ENCODE measurements around the gene RMND5A. TPM values are rescaled to one million over a fixed set of nuclear protein-coding genes. Genes with fewer than 3 reads are reported as not detected.
"Not testable (repeated sequence)": the region's sequence is repeated elsewhere in the genome, so short reads cannot be mapped to it uniquely, and the experiment has no call there.

Gene RMND5A, protein sequence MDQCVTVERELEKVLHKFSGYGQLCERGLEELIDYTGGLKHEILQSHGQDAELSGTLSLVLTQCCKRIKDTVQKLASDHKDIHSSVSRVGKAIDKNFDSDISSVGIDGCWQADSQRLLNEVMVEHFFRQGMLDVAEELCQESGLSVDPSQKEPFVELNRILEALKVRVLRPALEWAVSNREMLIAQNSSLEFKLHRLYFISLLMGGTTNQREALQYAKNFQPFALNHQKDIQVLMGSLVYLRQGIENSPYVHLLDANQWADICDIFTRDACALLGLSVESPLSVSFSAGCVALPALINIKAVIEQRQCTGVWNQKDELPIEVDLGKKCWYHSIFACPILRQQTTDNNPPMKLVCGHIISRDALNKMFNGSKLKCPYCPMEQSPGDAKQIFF
- total RNA-seq = 10 to 100 TPM; 45.4 to 49.3 TPM
- 26.3 TPM for polyA plus RNA-seq (2013, experiment 1 of 2)
- 25.9 TPM for polyA plus RNA-seq (2013, experiment 2 of 2)
- long read RNA-seq, experiment 1, full-length matches to known transcripts = 7 of 27 reads
- long read RNA-seq, experiment 1, partial matches to known transcripts = 2 of 27 reads
- long read RNA-seq, experiment 1, other reads (novel, unspliced or antisense) = 18 of 27 reads
- long read RNA-seq, experiment 2, full-length matches to known transcripts = 57 of 77 reads
- long read RNA-seq, experiment 2, partial matches to known transcripts = 2 of 77 reads
- long read RNA-seq, experiment 2, other reads (novel, unspliced or antisense) = 18 of 77 reads
- long read RNA-seq, experiment 3, full-length matches to known transcripts = 2 of 21 reads
- long read RNA-seq, experiment 3, partial matches to known transcripts = 1 of 21 reads
- long read RNA-seq, experiment 3, other reads (novel, unspliced or antisense) = 18 of 21 reads
- long read RNA-seq, experiment 4, partial matches to known transcripts = 3 of 4 reads
- long read RNA-seq, experiment 4, other reads (novel, unspliced or antisense) = 1 of 4 reads

DNA sequence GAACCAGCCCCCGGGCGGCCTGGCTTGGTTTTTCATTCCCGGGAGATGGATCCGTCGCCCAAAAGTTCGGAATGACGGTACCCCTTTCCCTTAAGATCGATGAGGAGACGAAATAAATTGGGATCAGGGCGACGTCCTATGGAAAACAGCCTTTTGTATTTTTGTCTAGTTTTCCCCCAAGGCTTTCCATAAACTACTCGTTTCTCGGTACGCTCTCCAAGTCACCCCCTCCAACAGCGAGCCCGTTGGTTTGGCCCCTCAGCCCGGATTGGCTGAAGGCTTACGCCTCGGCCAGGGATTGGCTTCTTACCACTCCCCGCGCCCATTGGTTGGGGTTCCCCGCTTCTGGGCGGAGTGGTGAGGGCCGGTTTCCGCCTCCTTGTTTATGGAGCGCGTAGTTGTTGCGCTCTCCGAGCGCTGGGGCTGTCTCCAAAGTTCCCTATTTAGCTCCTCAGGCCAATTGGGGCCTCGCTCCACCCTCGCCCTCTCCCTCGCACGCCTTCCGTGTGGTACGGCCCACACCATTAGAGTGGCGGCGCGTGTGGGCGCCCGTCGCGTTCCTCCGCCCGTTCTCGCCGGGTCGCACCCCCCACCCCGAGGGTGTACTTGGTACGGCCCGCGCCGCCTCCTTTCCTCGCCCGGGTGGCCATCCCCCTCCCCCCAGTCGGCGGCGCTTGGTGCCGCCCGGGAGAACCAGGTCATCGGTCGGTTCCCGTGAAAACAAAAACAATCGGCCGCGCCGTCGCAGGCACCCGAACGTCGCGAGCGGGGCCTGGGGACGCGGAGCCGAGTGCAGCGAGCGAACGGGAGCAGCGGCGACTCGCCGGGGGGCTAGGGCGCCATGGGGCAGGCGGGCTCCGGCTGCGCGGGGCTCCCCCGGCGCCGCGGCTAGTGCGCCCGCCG, at the start of gene RMND5A:
Gene RMND5A, plus strand, starts transcription at position 655 of the 903 bp plus-strand sequence. CDS start 377 bp downstream, outside the sequence.
- H3K27ac ChIP-seq (ENCODE audit: low read depth, low read length) = peak within 1 kb of the TSS; percentile 81
- not testable (repeated sequence) for H3K36me3 ChIP-seq (ENCODE audit: control insufficient read depth, insufficient read depth, low read length); H3K4me1 ChIP-seq (ENCODE audit: control insufficient read depth, insufficient read depth, low read length); H3K27me3 Mint-ChIP-seq (ENCODE audit: insufficient read depth); H3K4me1 Mint-ChIP-seq; H3K9me3 Mint-ChIP-seq; H3K9me3 ChIP-seq (ENCODE audit: control insufficient read depth, low read length); H3K27me3 ChIP-seq (ENCODE audit: control insufficient read depth, insufficient read depth, low read length, poor library complexity, severe bottlenecking); H3K36me3 Mint-ChIP-seq (ENCODE audit: low read depth)
- peak within 1 kb of the TSS; percentile 64 for H3K4me3 Mint-ChIP-seq
- peak within 1 kb of the TSS; percentile 87 for H3K4me3 ChIP-seq (ENCODE audit: low read length)
- peak within 1 kb of the TSS; percentile 52 for H3K27ac Mint-ChIP-seq
- WGBS, 2 experiments (ENCODE audit: insufficient coverage in 1 of 2, insufficient read length in 1 of 2) = 0% methylated on average over 58 of the region's 95 CpGs; no CpG with 5 or more reads in 1 of the 2 experiments
- peak within 1 kb of the TSS; percentile 30 for H3K9ac ChIP-seq (ENCODE audit: extremely low read depth, low read length, poor library complexity, severe bottlenecking)
- DNase-seq = peak; percentile 91

DNA sequence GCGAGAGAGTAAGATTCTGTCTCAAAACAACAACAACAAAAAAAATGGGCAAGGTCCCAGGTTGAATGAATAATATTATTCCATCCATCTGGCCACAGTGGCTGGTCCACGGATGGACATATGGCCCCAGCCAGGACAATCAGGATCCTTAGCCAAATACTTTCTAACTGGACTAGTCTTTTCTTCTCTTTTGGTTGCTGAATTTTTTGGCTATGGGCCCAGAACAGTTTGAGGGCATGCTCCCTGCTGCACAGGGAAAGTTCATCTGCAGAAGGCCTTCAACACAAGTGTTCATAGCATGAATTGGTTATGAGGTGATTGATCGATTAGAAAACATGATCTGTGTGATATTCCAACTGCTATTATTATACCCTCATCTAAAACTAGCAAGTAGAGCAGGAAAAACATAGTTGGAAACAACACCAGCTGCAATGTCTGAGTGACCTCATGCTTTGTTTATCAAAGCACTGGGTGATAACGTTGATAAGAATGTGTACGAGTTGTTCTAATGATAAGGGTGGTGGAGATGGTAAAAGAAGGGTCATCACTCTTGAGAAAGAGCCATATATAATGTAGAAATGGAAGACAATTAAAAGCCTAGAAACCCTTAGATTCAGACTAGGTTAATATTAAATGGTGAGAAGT, 48.6 kb upstream of the RMND5A start:
- Mint-ChIP-seq H3K4me1 (peaks cover 20% of the 10 kb centered on the region), H3K4me3 (no peak overlapping the region), H3K27ac (no peak overlapping the region), H3K36me3 (ENCODE audit: low read depth) (no peaks in the 10 kb centered on the region), H3K27me3 (ENCODE audit: insufficient read depth) (peaks cover 8% of the 10 kb centered on the region), H3K9me3 (peaks cover 28% of the 10 kb centered on the region)
- no peak overlapping the region for H3K4me3 ChIP-seq (ENCODE audit: low read length)
- TF ChIP-seq, protein P1, sequence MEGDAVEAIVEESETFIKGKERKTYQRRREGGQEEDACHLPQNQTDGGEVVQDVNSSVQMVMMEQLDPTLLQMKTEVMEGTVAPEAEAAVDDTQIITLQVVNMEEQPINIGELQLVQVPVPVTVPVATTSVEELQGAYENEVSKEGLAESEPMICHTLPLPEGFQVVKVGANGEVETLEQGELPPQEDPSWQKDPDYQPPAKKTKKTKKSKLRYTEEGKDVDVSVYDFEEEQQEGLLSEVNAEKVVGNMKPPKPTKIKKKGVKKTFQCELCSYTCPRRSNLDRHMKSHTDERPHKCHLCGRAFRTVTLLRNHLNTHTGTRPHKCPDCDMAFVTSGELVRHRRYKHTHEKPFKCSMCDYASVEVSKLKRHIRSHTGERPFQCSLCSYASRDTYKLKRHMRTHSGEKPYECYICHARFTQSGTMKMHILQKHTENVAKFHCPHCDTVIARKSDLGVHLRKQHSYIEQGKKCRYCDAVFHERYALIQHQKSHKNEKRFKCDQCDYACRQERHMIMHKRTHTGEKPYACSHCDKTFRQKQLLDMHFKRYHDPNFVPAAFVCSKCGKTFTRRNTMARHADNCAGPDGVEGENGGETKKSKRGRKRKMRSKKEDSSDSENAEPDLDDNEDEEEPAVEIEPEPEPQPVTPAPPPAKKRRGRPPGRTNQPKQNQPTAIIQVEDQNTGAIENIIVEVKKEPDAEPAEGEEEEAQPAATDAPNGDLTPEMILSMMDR (conservative IDR thresholded peaks at IDR 0.05) = no peak
- no peak overlapping the region for H3K9ac ChIP-seq (ENCODE audit: extremely low read depth, low read length, poor library complexity, severe bottlenecking)
- H3K27me3 ChIP-seq (ENCODE audit: control insufficient read depth, insufficient read depth, low read length, poor library complexity, severe bottlenecking) = no peaks in the 10 kb centered on the region
- H3K36me3 ChIP-seq (ENCODE audit: control insufficient read depth, insufficient read depth, low read length) = no peaks in the 10 kb centered on the region
- peaks cover 6% of the 10 kb centered on the region for H3K4me1 ChIP-seq (ENCODE audit: control insufficient read depth, insufficient read depth, low read length)
- 82 to 100% methylated on average over 4 to 5 of the region's 5 CpGs for WGBS, 2 experiments (ENCODE audit: insufficient coverage in 1 of 2, insufficient read length in 1 of 2)
- no peak for DNase-seq
- no peak overlapping the region for H3K27ac ChIP-seq (ENCODE audit: low read depth, low read length)
- no peaks in the 10 kb centered on the region for H3K9me3 ChIP-seq (ENCODE audit: control insufficient read depth, low read length)

DNA sequence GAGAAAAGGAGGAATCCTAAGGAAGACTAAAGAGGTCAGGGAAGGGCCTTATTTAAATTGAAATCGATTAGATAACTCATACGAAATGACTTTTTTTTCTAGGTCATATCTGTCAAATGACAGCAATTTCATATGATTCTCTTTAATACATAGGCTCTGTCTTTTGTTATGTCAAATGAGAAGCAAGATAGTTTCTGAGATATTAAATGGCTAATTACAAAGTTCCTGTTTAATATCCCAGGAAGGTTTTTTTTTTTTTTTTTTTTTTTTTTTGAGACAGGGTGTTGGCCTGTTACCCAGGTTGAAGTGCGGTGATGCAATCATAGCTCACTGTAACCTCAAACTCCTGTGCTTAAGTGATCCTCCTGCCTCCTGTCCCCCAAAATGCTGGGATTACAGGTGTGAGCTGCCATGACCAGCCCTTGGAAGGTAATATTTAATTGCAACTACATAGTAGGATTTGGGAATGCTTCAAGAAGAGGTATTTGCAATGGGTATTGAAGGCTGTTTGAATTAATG, 48.0 kb upstream of the RMND5A start:
- H3K4me3 Mint-ChIP-seq = no peak overlapping the region
- no peaks in the 10 kb centered on the region for H3K36me3 Mint-ChIP-seq (ENCODE audit: low read depth)
- no peak overlapping the region for H3K27ac Mint-ChIP-seq
- no peaks in the 10 kb centered on the region for H3K9me3 ChIP-seq (ENCODE audit: control insufficient read depth, low read length)
- H3K9ac ChIP-seq (ENCODE audit: extremely low read depth, low read length, poor library complexity, severe bottlenecking) = no peak overlapping the region
- TF ChIP-seq, protein P1 (conservative IDR thresholded peaks at IDR 0.05) = no peak
- H3K36me3 ChIP-seq (ENCODE audit: control insufficient read depth, insufficient read depth, low read length) = no peaks in the 10 kb centered on the region
- no peak for DNase-seq
- peaks cover 6% of the 10 kb centered on the region for H3K27me3 Mint-ChIP-seq (ENCODE audit: insufficient read depth)
- H3K27me3 ChIP-seq (ENCODE audit: control insufficient read depth, insufficient read depth, low read length, poor library complexity, severe bottlenecking) = no peaks in the 10 kb centered on the region
- peaks cover 6% of the 10 kb centered on the region for H3K4me1 ChIP-seq (ENCODE audit: control insufficient read depth, insufficient read depth, low read length)
- no peak overlapping the region for H3K27ac ChIP-seq (ENCODE audit: low read depth, low read length)
- 94% methylated on average over 3 of the region's 3 CpGs; no CpG with 5 or more reads in 1 of the 2 experiments for whole genome bisulfite sequencing, 2 experiments (ENCODE audit: insufficient coverage in 1 of 2, insufficient read length in 1 of 2)
- H3K4me3 ChIP-seq (ENCODE audit: low read length) = no peak overlapping the region
- H3K9me3 Mint-ChIP-seq = peaks cover 22% of the 10 kb centered on the region
- peaks cover 20% of the 10 kb centered on the region for H3K4me1 Mint-ChIP-seq
